Measurements from ENCODE around the gene SPRYD3.

GRCh38 chr12:53060721-53061276 lies 18.4 kb downstream of the SPRYD3 start:
- TF ChIP-seq CTCF (IDR thresholded peaks at IDR 0.05; ENCODE audit: low read length) (no peak), EZH2 (IDR thresholded peaks at IDR 0.05; ENCODE audit: borderline replicate concordance, low read length) (no peak)
